HCT116 (cell line): ENCODE measurements around the gene TBC1D16. TPM values are rescaled to one million over a fixed set of nuclear protein-coding genes. Genes with fewer than 3 reads are reported as not detected.

Experiments used
- ATAC-seq: fragments of 200-7000 bp; cut with Tn5 transposase; 2 replicates; pipeline ENCODE4 v1.9.1; 2020; ENCODE audit warnings: mild to moderate bottlenecking, moderate library complexity
- BruUV-seq: library from RNA; stranded (reverse); fragments of 400-500 nt; replicated peaks from 2 replicates; lab custom pipeline; 2021; lab: Mats Ljungman, UMichigan
- CTCF ChIA-PET: fragments of 300-600 bp; sonication (Branson Sonifier 250); formaldehyde crosslinking; loops from one replicate; lab custom pipeline; 2021; ENCODE audit warnings: antibody characterized with exemption; lab: Charles Lee
- POLR2A ChIA-PET: fragments of 300-600, 350-600 bp; sonication (Branson Sonifier 250); formaldehyde crosslinking; loops from one replicate; lab custom pipeline; 2021; ENCODE audit warnings: antibody characterized with exemption; lab: Charles Lee
- RAD21 ChIA-PET, 2 experiments: fragments of 300-600 bp; sonication (Branson Sonifier 250); formaldehyde crosslinking; loops; one replicate each; lab custom pipeline; 2023; ENCODE audit warnings: low total read pairs in 2 of 2; ENCODE audit not compliant: uncharacterized antibody in 2 of 2, unreplicated experiment in 2 of 2, low non-redundant PET in 1 of 2; lab: Charles Lee
- DNase-seq: peaks from one replicate; pipeline ENCODE4 v3.0.0-alpha.2; 2010; ENCODE audit warnings: low read depth, low spot score
- H2AFZ ChIP-seq: fragments of 200-600 bp; shearing (Covaris generic), sonication (generic); 2 replicates; pipeline ENCODE4 v1.6.1; 2017; ENCODE audit warnings: low read depth, mixed run types, mixed read lengths, antibody characterized with exemption, low read length; ENCODE audit not compliant: poor library complexity, severe bottlenecking
- H3K27ac ChIP-seq: 2 replicates; pipeline ENCODE4 v1.5.1; 2012; ENCODE audit warnings: low read depth, low read length
- H3K27me3 ChIP-seq: fragments of 200-600 bp; sonication (generic); 2 replicates; pipeline ENCODE4 v1.6.1; 2016; ENCODE audit warnings: mixed run types, low read length, mixed read lengths; ENCODE audit not compliant: insufficient read depth
- H3K36me3 ChIP-seq, 2 experiments: fragments of 200-500 bp in 1 of 2; fragments of 200-600 bp in 1 of 2; sonication (Bioruptor generic) in 1 of 2; sonication (generic) in 1 of 2; 2 replicates each; pipeline versions ENCODE4 v1.5.1 to v1.6.1; 2014 to 2016; ENCODE audit warnings: low read length in 2 of 2, inconsistent platforms in 1 of 2, mixed read lengths in 1 of 2, mixed run types in 1 of 2; ENCODE audit not compliant: insufficient read depth in 2 of 2, control insufficient read depth in 1 of 2
- H3K4me1 ChIP-seq, 2 experiments: fragments of 200-600 bp in 1 of 2; sonication (generic) in 1 of 2; 2 replicates each; pipeline versions ENCODE4 v1.5.1 to v1.6.1; 2012 to 2017; ENCODE audit warnings: low read length in 2 of 2, inconsistent platforms in 1 of 2, mild to moderate bottlenecking in 1 of 2, mixed read lengths in 1 of 2, mixed run types in 1 of 2, moderate library complexity in 1 of 2; ENCODE audit not compliant: insufficient read depth in 2 of 2, control insufficient read depth in 1 of 2
- H3K4me2 ChIP-seq: fragments of 200-600 bp; sonication (generic); 2 replicates; pipeline ENCODE4 v1.6.1; 2017; ENCODE audit warnings: mixed run types, low read length, mixed read lengths
- H3K4me3 ChIP-seq, 2 experiments: fragments of 200-600 bp in 1 of 2; sonication (generic) in 1 of 2; replicated peaks in 1 of 2; 2 replicates each; pipeline ENCODE4 v1.5.1; 2011 to 2016; ENCODE audit warnings: low read length in 2 of 2, control low read depth in 1 of 2, low read depth in 1 of 2, mild to moderate bottlenecking in 1 of 2, mixed read lengths in 1 of 2, mixed run types in 1 of 2
- H3K79me2 ChIP-seq: fragments of 200-600 bp; sonication (generic); 2 replicates; pipeline ENCODE4 v1.6.1; 2017; ENCODE audit warnings: mild to moderate bottlenecking, mixed run types, low read length, moderate library complexity, mixed read lengths; ENCODE audit not compliant: insufficient read depth
- H3K9ac ChIP-seq: fragments of 200-600 bp; sonication (generic); 2 replicates; pipeline ENCODE4 v1.6.1; 2016; ENCODE audit warnings: low read length, mixed read lengths
- H3K9me2 ChIP-seq: fragments of 200-600 bp; sonication (generic), shearing (Covaris generic); 2 replicates; pipeline ENCODE4 v1.6.1; 2017; ENCODE audit warnings: mixed run types, mild to moderate bottlenecking, moderate library complexity; ENCODE audit not compliant: insufficient read depth
- H3K9me3 ChIP-seq, 2 experiments: fragments of 200-500 bp in 1 of 2; fragments of 200-600 bp in 1 of 2; sonication (Bioruptor generic) in 1 of 2; sonication (generic) in 1 of 2; 2 replicates each; pipeline ENCODE4 v1.6.1; 2014 to 2017; ENCODE audit warnings: low read length in 2 of 2, mixed read lengths in 2 of 2, inconsistent platforms in 1 of 2, low read depth in 1 of 2, mild to moderate bottlenecking in 1 of 2, mixed run types in 1 of 2, moderate library complexity in 1 of 2; ENCODE audit not compliant: control insufficient read depth in 1 of 2, insufficient read depth in 1 of 2
- H4K20me1 ChIP-seq: fragments of 200-600 bp; sonication (generic), shearing (Covaris generic); 2 replicates; pipeline ENCODE4 v1.6.1; 2017; ENCODE audit warnings: mixed run types, mild to moderate bottlenecking, moderate library complexity; ENCODE audit not compliant: insufficient read depth
- EGR1 ChIP-seq: IDR thresholded peaks from 2 replicates; pipeline ENCODE4 v1.6.1; 2012; ENCODE audit warnings: low read depth
- EZH2phosphoT487 ChIP-seq: fragments of 200-600 bp; IDR thresholded peaks from 2 replicates; pipeline ENCODE4 v1.6.1; 2018; ENCODE audit warnings: antibody characterized with exemption, borderline replicate concordance
- JUND ChIP-seq: IDR thresholded peaks from 2 replicates; pipeline ENCODE4 v1.6.1; 2012
- SIN3A ChIP-seq: IDR thresholded peaks from 2 replicates; pipeline ENCODE4 v1.6.1; 2012; ENCODE audit warnings: low read depth
- TCF7L2 ChIP-seq: IDR thresholded peaks from 2 replicates; pipeline ENCODE4 v1.7.0; 2011; ENCODE audit warnings: borderline replicate concordance, inconsistent platforms; ENCODE audit not compliant: insufficient read depth, insufficient read length; ENCODE audit errors: extremely low read depth
- intact Hi-C: fragments of 100-400 bp; cut with micrococcal nuclease; formaldehyde crosslinking; loops from 2 replicates; pipeline ENCODE4 v1.10.0; 2022
- total RNA-seq: library from RNA; stranded (reverse); gene quantifications from one replicate; pipeline ENCODE4 v1.2.1, GENCODE V29; 2021; ENCODE audit not compliant: unreplicated experiment
- TF ChIP-seq, protein P1 (sequence below), 3 experiments: fragments of 200-600 bp in 1 of 3; sonication (generic) in 1 of 3; IDR thresholded peaks in 2 of 3; conservative IDR thresholded peaks in 1 of 3; 2 replicates each; pipeline ENCODE4 v1.5.1; 2012 to 2017; ENCODE audit warnings: low read depth in 2 of 3, low read length in 2 of 3, antibody characterized with exemption in 1 of 3, borderline replicate concordance in 1 of 3, control low read depth in 1 of 3, mild to moderate bottlenecking in 1 of 3, mixed read lengths in 1 of 3, mixed run types in 1 of 3, moderate library complexity in 1 of 3; ENCODE audit not compliant: insufficient read depth in 1 of 3
- TF ChIP-seq, protein P2 (sequence below): IDR thresholded peaks from 2 replicates; pipeline ENCODE4 v1.6.1; 2012; ENCODE audit warnings: low read depth
- TF ChIP-seq, protein P3 (sequence below): IDR thresholded peaks from 2 replicates; pipeline ENCODE4 v1.6.1; 2012

TBC1D16 gene
- total RNA-seq, 1 experiment from 2014 or later: 31.1 TPM

DNA sequence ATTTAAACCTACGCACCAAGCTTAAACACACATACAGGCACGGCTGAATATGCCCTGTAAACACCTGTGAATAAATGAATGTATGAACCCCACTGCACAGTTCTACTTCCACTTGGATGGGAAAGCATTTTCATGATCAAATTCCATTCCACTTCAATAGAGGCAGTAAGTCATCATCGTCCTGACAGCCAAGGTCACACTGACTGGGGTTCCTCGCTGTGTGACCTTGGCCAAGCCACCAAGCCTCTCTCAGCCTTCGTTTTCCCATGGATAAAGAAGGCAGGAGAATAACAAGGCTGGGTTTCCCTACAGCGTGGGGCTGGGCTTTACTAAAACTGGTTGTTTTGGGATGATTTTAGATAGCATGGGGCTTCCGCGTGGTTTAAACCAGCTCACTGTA, 82.8 kb downstream of the TBC1D16 start:
- no peaks in the 10 kb centered on the region for H3K9me3 ChIP-seq
- H3K9me2 ChIP-seq: no peaks in the 10 kb centered on the region
- intact Hi-C loops: no loop called here
- H3K79me2 ChIP-seq: no peaks in the 10 kb centered on the region
- ATAC-seq (no peak), DNase-seq (no peak)
- no peak overlapping the region for H3K9ac ChIP-seq
- H3K4me1 ChIP-seq: no peaks in the 10 kb centered on the region
- no TSS peak for BruUV-seq
- no peak overlapping the region for H3K4me2 ChIP-seq
- no peaks in the 10 kb centered on the region for H3K36me3 ChIP-seq
- TF ChIP-seq SIN3A: no peak
- no peak for TF ChIP-seq TCF7L2
- TF ChIP-seq, protein P1, sequence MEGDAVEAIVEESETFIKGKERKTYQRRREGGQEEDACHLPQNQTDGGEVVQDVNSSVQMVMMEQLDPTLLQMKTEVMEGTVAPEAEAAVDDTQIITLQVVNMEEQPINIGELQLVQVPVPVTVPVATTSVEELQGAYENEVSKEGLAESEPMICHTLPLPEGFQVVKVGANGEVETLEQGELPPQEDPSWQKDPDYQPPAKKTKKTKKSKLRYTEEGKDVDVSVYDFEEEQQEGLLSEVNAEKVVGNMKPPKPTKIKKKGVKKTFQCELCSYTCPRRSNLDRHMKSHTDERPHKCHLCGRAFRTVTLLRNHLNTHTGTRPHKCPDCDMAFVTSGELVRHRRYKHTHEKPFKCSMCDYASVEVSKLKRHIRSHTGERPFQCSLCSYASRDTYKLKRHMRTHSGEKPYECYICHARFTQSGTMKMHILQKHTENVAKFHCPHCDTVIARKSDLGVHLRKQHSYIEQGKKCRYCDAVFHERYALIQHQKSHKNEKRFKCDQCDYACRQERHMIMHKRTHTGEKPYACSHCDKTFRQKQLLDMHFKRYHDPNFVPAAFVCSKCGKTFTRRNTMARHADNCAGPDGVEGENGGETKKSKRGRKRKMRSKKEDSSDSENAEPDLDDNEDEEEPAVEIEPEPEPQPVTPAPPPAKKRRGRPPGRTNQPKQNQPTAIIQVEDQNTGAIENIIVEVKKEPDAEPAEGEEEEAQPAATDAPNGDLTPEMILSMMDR (IDR thresholded peaks at IDR 0.05 in 2 of 3, conservative IDR thresholded peaks at IDR 0.05 in 1 of 3; ENCODE audit: borderline replicate concordance in 1 of 3, insufficient read depth in 1 of 3, low read depth in 2 of 3, low read length in 2 of 3): no peak
- TF ChIP-seq, protein P2, sequence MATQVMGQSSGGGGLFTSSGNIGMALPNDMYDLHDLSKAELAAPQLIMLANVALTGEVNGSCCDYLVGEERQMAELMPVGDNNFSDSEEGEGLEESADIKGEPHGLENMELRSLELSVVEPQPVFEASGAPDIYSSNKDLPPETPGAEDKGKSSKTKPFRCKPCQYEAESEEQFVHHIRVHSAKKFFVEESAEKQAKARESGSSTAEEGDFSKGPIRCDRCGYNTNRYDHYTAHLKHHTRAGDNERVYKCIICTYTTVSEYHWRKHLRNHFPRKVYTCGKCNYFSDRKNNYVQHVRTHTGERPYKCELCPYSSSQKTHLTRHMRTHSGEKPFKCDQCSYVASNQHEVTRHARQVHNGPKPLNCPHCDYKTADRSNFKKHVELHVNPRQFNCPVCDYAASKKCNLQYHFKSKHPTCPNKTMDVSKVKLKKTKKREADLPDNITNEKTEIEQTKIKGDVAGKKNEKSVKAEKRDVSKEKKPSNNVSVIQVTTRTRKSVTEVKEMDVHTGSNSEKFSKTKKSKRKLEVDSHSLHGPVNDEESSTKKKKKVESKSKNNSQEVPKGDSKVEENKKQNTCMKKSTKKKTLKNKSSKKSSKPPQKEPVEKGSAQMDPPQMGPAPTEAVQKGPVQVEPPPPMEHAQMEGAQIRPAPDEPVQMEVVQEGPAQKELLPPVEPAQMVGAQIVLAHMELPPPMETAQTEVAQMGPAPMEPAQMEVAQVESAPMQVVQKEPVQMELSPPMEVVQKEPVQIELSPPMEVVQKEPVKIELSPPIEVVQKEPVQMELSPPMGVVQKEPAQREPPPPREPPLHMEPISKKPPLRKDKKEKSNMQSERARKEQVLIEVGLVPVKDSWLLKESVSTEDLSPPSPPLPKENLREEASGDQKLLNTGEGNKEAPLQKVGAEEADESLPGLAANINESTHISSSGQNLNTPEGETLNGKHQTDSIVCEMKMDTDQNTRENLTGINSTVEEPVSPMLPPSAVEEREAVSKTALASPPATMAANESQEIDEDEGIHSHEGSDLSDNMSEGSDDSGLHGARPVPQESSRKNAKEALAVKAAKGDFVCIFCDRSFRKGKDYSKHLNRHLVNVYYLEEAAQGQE: no peak
- TF ChIP-seq, protein P3, sequence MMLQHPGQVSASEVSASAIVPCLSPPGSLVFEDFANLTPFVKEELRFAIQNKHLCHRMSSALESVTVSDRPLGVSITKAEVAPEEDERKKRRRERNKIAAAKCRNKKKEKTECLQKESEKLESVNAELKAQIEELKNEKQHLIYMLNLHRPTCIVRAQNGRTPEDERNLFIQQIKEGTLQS: no peak
- no peak for TF ChIP-seq EGR1
- TF ChIP-seq JUND: no peak
- no peak for TF ChIP-seq EZH2phosphoT487
- TF ChIP-seq, all 23 proteins: peak for 0
- ChIA-PET CTCF (interaction anchor here (1.2 kb wide), 1 partner anchor 17 kb away, joined by 3 read pairs; no protein-coding TSS in a partner anchor), POLR2A (no interaction called here), RAD21 (no interaction called here)
- H3K4me3 ChIP-seq: no peak overlapping the region
- no peak overlapping the region for H3K27ac ChIP-seq
- H2AFZ ChIP-seq: no peak overlapping the region
- H4K20me1 ChIP-seq: no peaks in the 10 kb centered on the region
- no peaks in the 10 kb centered on the region for H3K27me3 ChIP-seq
